HepG2 (cell line): ENCODE results near the gene STK32C. TPM values are rescaled to one million over a fixed set of nuclear protein-coding genes. Genes with fewer than 3 reads are reported as not detected.

Source experiments
- ATAC-seq: fragments of 200-7000 bp; cut with Tn5 transposase; 3 replicates; pipeline ENCODE4 v1.9.1; 2020; ENCODE audit warnings: mild to moderate bottlenecking, moderate library complexity
- BruUV-seq: library from RNA; stranded (reverse); fragments of 400-500 nt; replicated peaks from 2 replicates; lab custom pipeline; 2021; lab: Mats Ljungman, UMichigan
- CTCF ChIA-PET: fragments of 300-600 bp; formaldehyde crosslinking; extraction: SDS; loops from one replicate; lab custom pipeline; 2021; ENCODE audit warnings: low total read pairs, inconsistent platforms, low intra/inter-chr PET ratio; lab: Yijun Ruan, JAX
- POLR2A ChIA-PET: fragments of 350-600 bp; sonication (Branson Sonifier 250); formaldehyde crosslinking; loops from one replicate; lab custom pipeline; 2020; ENCODE audit warnings: antibody characterized with exemption, inconsistent platforms; lab: Yijun Ruan, JAX
- DNase-seq: peaks from one replicate; pipeline ENCODE4 v3.0.0-alpha.2; 2015; ENCODE audit warnings: low spot score
- FAIRE-seq: peaks from 3 replicates; lab custom pipeline; 2011; peaks lifted over from hg19 to GRCh38; lab: Jason Lieb, UNC
- H2AFZ ChIP-seq: one replicate; pipeline ENCODE4 v1.6.1; 2011; ENCODE audit warnings: low read length, inconsistent platforms
- H3K27ac ChIP-seq: fragments of 300-600 bp; 3 replicates; pipeline ENCODE4 v1.8.0; 2011; ENCODE audit warnings: mixed run types, mild to moderate bottlenecking, mixed read lengths, low read length, inconsistent platforms; ENCODE audit not compliant: insufficient read depth; ENCODE audit errors: extremely low read length
- H3K27me3 ChIP-seq, 2 experiments: fragments of 200-600 bp in 1 of 2; 2 replicates in 1 of 2; 3 replicates in 1 of 2; pipeline versions ENCODE4 v1.6.0 to v1.8.0; 2011; ENCODE audit warnings: low read length in 2 of 2, mild to moderate bottlenecking in 2 of 2, moderate library complexity in 2 of 2, inconsistent platforms in 1 of 2; ENCODE audit not compliant: insufficient read depth in 2 of 2, control insufficient read depth in 1 of 2
- H3K36me3 ChIP-seq, 2 experiments: fragments of 200-600 bp in 1 of 2; replicated peaks in 1 of 2; 2 replicates in 1 of 2; 3 replicates in 1 of 2; pipeline versions ENCODE4 v1.5.1 to v1.8.0; 2011; ENCODE audit warnings: low read length in 2 of 2, inconsistent platforms in 1 of 2; ENCODE audit not compliant: insufficient read depth in 2 of 2, control insufficient read depth in 1 of 2
- H3K4me1 ChIP-seq: 2 replicates; pipeline ENCODE4 v1.5.1; 2012; ENCODE audit warnings: low read length, inconsistent platforms; ENCODE audit not compliant: insufficient read depth
- H3K4me2 ChIP-seq: 2 replicates; pipeline ENCODE4 v1.6.0; 2011; ENCODE audit warnings: low read depth, low read length, inconsistent platforms
- H3K4me3 ChIP-seq, 3 experiments: fragments of 200-600 bp in 1 of 3; sonication (generic), shearing (Covaris generic) in 1 of 3; replicated peaks in 1 of 3; 2 replicates each; pipeline ENCODE4 v1.5.1; 2011 to 2016; ENCODE audit warnings: low read length in 3 of 3, inconsistent platforms in 2 of 3, low read depth in 2 of 3, mild to moderate bottlenecking in 2 of 3, control low read depth in 1 of 3, mixed read lengths in 1 of 3; ENCODE audit not compliant: insufficient read depth in 1 of 3
- H3K79me2 ChIP-seq: one replicate; pipeline ENCODE4 v1.6.1; 2011; ENCODE audit warnings: low read length, inconsistent platforms; ENCODE audit not compliant: insufficient read depth
- H3K9ac ChIP-seq: 2 replicates; pipeline ENCODE4 v1.6.0; 2011; ENCODE audit warnings: mild to moderate bottlenecking, low read depth, low read length, inconsistent platforms; ENCODE audit not compliant: insufficient read depth
- H3K9me3 ChIP-seq: 2 replicates; pipeline ENCODE4 v1.5.1; 2012; ENCODE audit warnings: mild to moderate bottlenecking, low read length
- H4K20me1 ChIP-seq: 2 replicates; pipeline ENCODE4 v1.6.0; 2011; ENCODE audit warnings: inconsistent platforms, mild to moderate bottlenecking, low read length, moderate library complexity; ENCODE audit not compliant: insufficient read depth
- ARID5B ChIP-seq: IDR thresholded peaks from 2 replicates; pipeline ENCODE4 v1.4.0; 2020; ENCODE audit warnings: mild to moderate bottlenecking, missing genetic modification reagents
- BATF2 ChIP-seq: sonication (generic); formaldehyde crosslinking; IDR thresholded peaks from 2 replicates; pipeline ENCODE4 v1.8.0; 2022; ENCODE audit warnings: mild to moderate bottlenecking, missing genetic modification reagents, moderate library complexity
- CEBPG ChIP-seq: IDR thresholded peaks from 2 replicates; pipeline ENCODE4 v1.6.1; 2016
- ETV5 ChIP-seq: IDR thresholded peaks from 2 replicates; pipeline ENCODE4 v1.6.1; 2018; ENCODE audit warnings: missing biosample characterization, missing genetic modification reagents, inconsistent platforms, borderline replicate concordance
- PATZ1 ChIP-seq: sonication (generic); formaldehyde crosslinking; IDR thresholded peaks from 2 replicates; pipeline ENCODE4 v1.4.0; 2020; ENCODE audit warnings: missing genetic modification reagents
- PCBP2 ChIP-seq: fragments of 200-400 bp; formaldehyde crosslinking; optimal IDR thresholded peaks from 2 replicates; pipeline ENCODE3; 2018; ENCODE audit warnings: low read length, low read depth; ENCODE audit not compliant: poor library complexity, severe bottlenecking
- TFAP4 ChIP-seq: sonication (generic); IDR thresholded peaks from 2 replicates; pipeline ENCODE4 v1.6.1; 2016; ENCODE audit warnings: low read depth, borderline replicate concordance
- TMF1 ChIP-seq: sonication (generic); formaldehyde crosslinking; IDR thresholded peaks from 2 replicates; pipeline ENCODE4 v1.8.1; 2022; ENCODE audit warnings: low read depth, missing genetic modification reagents
- ZBTB33 ChIP-seq: sonication (generic); formaldehyde crosslinking; IDR thresholded peaks from 2 replicates; pipeline ENCODE4 v1.4.0; 2020; ENCODE audit warnings: missing genetic modification reagents
- ZNF160 ChIP-seq: sonication (generic); formaldehyde crosslinking; IDR thresholded peaks from 2 replicates; pipeline ENCODE4 v1.8.0; 2022; ENCODE audit warnings: mild to moderate bottlenecking, inconsistent platforms, missing genetic modification reagents
- ZNF772 ChIP-seq: sonication (generic); formaldehyde crosslinking; IDR thresholded peaks from 2 replicates; pipeline ENCODE4 v1.5.0; 2020; ENCODE audit warnings: mild to moderate bottlenecking, missing genetic modification reagents
- ZNF841 ChIP-seq: sonication (generic); formaldehyde crosslinking; IDR thresholded peaks from 2 replicates; pipeline ENCODE4 v1.8.1; 2023; ENCODE audit warnings: missing genetic modification reagents, borderline replicate concordance
- ZNF850 ChIP-seq: sonication (generic); formaldehyde crosslinking; conservative IDR thresholded peaks from 2 replicates; pipeline ENCODE4 v1.9.0; 2021; ENCODE audit warnings: mild to moderate bottlenecking, missing genetic modification reagents
- ZSCAN25 ChIP-seq: sonication (generic); formaldehyde crosslinking; IDR thresholded peaks from 2 replicates; pipeline ENCODE4 v1.8.0; 2022; ENCODE audit warnings: mild to moderate bottlenecking, missing genetic modification reagents
- WGBS: methylation state at CpG from one replicate; pipeline ENCODE4 v1.1.6; 2017; ENCODE audit warnings: low lambda C conversion rate; 5-methylcytosine and 5-hydroxymethylcytosine counted together
- in situ Hi-C: cut with HindIII; loops from 2 replicates; pipeline ENCODE4 v1.10.0; 2017; ENCODE audit warnings: low pct_unique_long_range_greater_than_20kb; ENCODE audit not compliant: extremely low pct_ligation_motif_present
- intact Hi-C: fragments of 100-400 bp; cut with micrococcal nuclease; formaldehyde crosslinking; loops from one replicate; pipeline ENCODE4 v1.10.0; 2022; ENCODE audit not compliant: unreplicated experiment
- polyA plus RNA-seq, 8 experiments: library from polyadenylated mRNA; depleted of rRNA in 3 of 8; stranded (reverse) in 7 of 8; unstranded in 1 of 8; fragments of >200 nt; fragmentation: Illumina TruSeq in 4 of 8; extraction: Trizol in 4 of 8; gene quantifications; 2 replicates each; pipeline versions ENCODE4 v1.2.1 to v1.2.3, GENCODE V29; 2011 to 2016; ENCODE audit warnings: low read depth in 4 of 8, missing spikeins in 1 of 8, mixed read lengths in 1 of 8; ENCODE audit not compliant: insufficient read depth in 1 of 8
- total RNA-seq, 5 experiments: library from RNA; depleted of rRNA; stranded (reverse); fragments of >200 nt; fragmentation: Illumina TruSeq; extraction: Trizol; gene quantifications; 2 replicates each; pipeline ENCODE4 v1.2.3, GENCODE V29; 2016; ENCODE audit warnings: low read depth in 1 of 5

STK32C gene
- total and polyA plus RNA-seq, 2 of the 13 experiments (the other 11 are each of a cell fraction or from before 2014, with no cell fraction given), result 10.9 to 19.4 TPM

GRCh38 chr10:132281915-132282666, 25.7 kb downstream of the STK32C start:
- BruUV-seq, result no TSS peak
- H3K79me2 ChIP-seq, result no peaks in the 10 kb centered on the region
- WGBS, result 75% methylated on average over 9 of the region's 34 CpGs
- no peak for TF ChIP-seq ZNF841 (CRISPR knock-in tag)
- no peak for TF ChIP-seq ZNF160 (CRISPR knock-in tag)
- no peak for TF ChIP-seq ZNF850 (CRISPR knock-in tag)
- TF ChIP-seq PCBP2, result no peak
- peak; percentile 40; the same call in 1 of the 2 replicates for TF ChIP-seq TFAP4
- no peak for TF ChIP-seq BATF2 (CRISPR knock-in tag)
- no peak for TF ChIP-seq ETV5 (CRISPR knock-in tag)
- 0 out of 2 replicates have a peak, but pooled peaks have one; percentile 7 for TF ChIP-seq CEBPG (CRISPR knock-in tag)
- no peak for TF ChIP-seq ZSCAN25
- TF ChIP-seq ARID5B (CRISPR knock-in tag), result no peak
- TF ChIP-seq ZNF772, result no peak
- TF ChIP-seq PATZ1 (CRISPR knock-in tag), result peak; percentile 76
- no peak for TF ChIP-seq TMF1
- peak; percentile 60; the same call in 1 of the 2 replicates for TF ChIP-seq ZBTB33

More at GRCh38 chr10:132281915-132282666, 25.7 kb downstream of the STK32C start:
- Histone ChIP-seq H3K4me1 (peaks cover 29% of the 10 kb centered on the region), H3K4me3 (peak overlapping the region in 1 of 3 experiments; percentile 58; a peak in 1 of 6 replicates), H3K9me3 (no peaks in the 10 kb centered on the region), H3K36me3 (no peaks in the 10 kb centered on the region), H3K9ac (no peak overlapping the region), H3K27ac (no peak overlapping the region), H2AFZ (no peak overlapping the region), H4K20me1 (no peaks in the 10 kb centered on the region), H3K4me2 (peak overlapping the region; percentile 68), H3K27me3 (no peaks in the 10 kb centered on the region; a peak in 2 of 5 replicates)
- FAIRE-seq (no peak), DNase-seq (no peak), ATAC-seq (peak; percentile 47)
- intact Hi-C loops (no loop called here), in situ Hi-C loops (no loop called here)
- CTCF ChIA-PET, result no interaction called here
- POLR2A ChIA-PET, result interaction anchor here (1.2 kb wide), 1 partner anchor 30 kb away, joined by 3 read pairs; no protein-coding TSS in a partner anchor
